ENCODE results near the gene KCNH1.

Gene KCNH1

DNA sequence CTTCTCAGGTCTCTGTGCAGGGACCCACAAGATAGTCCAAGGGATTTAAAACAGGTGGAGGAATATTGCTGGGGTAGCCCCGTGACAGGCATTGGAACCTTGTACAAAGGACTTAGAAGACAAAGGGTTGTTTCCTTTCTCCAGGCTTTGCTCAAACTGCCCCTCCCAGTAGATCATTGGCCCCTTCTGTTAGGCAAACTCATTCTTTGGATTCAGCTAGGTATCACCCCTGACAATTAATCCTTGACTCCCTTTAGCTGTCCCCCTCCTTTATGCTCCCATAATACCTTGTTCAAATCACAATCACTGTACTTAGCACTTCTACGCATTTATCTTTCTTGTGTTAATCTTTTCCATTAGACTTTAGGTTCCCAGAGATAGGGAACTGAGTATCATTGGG, 360.5 kb downstream of the KCNH1 start:
- DNase-seq (ENCODE audit: extremely low read depth in 1 of 2, low read depth in 1 of 2) = no peak

DNA sequence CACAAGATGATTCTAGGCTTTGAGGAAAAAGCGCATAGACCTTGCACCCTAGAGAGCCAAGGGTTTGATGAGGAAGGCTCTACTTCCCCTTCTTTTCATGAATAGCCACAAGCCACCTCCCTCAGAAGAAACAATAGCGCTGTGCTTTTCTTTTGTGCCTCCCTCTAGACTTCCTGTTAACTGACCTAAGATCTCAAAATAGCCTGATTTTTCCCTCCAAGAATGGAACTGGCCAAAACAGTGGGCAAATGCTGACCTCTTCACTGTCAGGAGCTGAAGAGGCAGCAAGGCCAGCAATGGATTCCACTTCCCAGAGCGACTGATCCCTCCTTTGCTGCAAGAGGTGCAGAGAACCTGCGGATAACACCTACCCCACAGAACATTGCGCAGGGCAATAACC, 362.8 kb downstream of the KCNH1 start:
- no peak for DNase-seq (ENCODE audit: extremely low read depth in 1 of 2, low read depth in 1 of 2)

DNA sequence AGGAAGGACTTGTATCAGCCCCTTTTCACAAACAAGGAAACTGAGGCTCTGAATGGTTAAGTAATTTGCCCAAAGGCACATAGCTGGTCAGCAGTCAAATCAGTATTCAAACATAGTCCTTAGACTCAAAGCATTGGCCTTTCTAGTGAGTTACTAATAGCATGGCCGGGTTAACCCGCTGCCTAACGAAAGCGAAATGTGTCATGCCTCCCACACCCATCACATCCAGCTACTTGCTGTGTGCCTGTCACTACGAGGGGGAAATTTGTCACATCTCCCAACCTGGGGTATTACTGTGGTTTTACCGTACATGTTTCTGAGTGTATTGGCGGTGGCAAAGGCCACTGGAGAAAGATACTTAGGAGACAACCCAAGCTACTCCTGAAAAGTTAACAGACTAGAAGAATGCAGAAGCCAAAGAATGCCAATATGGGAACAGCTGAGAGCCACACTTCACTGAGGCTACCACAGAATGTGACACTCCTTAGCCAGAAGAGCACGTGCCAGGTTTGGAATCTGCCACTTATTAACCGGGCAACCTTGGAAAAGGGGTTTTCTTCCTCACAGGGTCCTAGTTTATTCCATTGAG, 363.5 kb downstream of the KCNH1 start:
- no peak for DNase-seq (ENCODE audit: extremely low read depth in 1 of 2, low read depth in 1 of 2)

DNA sequence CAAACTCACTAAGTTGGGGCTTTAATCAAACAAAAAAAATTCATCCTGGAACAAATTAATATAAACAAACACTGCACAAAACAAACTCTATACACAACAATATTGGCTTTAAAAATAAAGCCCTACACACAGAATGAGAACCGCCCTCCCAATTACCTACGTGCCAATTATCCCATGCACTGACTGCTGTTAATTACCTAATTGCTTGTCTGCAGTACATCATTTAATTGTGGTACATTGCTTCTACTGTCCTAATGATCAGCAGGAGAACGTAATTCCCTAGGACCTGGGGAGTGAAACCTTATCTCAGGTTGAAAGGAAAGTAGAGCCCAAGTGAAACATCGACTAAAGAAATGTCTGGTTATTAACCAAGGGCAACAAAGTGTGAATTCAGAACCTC, 364.5 kb downstream of the KCNH1 start:
- DNase-seq (ENCODE audit: extremely low read depth in 1 of 2, low read depth in 1 of 2) = no peak

DNA sequence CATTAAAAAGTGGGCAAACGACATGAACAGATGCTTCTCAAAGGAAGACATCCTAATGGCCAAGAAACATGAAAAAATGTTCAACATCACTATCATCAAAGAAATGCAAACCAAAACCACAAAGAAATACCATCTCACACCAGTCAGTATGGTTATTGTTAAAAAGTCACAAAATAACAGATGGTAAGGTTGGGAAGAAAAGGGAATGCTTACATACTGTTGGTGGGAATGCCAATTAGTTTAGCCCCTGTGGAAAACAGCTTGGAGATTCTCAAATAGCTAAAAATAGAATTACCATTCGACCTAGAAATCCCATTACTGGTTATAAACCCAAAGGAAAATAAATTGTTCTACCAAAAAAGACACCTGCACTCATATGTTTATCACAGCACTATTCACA, 369.4 kb downstream of the KCNH1 start:
- no peak for DNase-seq (ENCODE audit: extremely low read depth in 1 of 2, low read depth in 1 of 2)

DNA sequence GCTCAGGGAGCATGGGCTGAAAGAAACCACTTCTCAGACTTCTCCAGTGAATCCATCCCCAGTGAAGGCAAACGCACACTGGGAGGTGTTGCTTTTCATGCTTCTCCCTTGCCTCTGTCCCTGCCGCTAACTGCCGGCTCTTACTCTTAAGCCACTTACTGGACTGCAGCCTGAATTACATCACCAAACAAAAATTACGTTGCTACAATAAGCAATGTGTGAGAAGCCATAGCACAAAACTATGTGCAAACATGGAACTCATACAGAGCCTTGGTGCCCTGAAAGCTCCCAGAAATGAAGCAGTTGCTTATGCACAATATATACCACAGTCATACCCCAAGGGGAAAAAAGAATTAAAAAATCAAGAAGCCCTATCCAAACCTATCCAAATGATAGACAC, 375.2 kb downstream of the KCNH1 start:
- no peak for DNase-seq (ENCODE audit: extremely low read depth in 1 of 2, low read depth in 1 of 2)

DNA sequence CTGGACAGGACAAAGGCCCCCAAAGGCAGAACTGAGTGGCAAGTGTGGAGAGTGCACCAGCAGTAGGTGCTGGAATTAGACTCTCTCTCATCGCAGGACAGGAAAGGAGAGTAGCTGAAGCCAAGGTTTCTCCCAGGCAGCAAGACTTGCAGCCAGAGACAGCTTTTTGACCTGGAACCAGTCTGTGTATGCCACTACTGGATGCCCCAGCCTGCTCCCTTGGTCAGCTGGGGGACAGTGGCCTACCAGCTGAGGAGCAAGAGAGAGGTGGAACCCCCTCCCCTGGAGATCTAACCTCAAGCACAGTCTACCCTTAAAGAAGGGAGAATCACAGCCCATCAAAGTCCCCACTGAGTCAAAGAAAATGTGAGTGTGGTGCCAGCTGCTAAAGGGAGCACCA, 375.7 kb downstream of the KCNH1 start:
- DNase-seq (ENCODE audit: extremely low read depth in 1 of 2, low read depth in 1 of 2) = no peak

DNA sequence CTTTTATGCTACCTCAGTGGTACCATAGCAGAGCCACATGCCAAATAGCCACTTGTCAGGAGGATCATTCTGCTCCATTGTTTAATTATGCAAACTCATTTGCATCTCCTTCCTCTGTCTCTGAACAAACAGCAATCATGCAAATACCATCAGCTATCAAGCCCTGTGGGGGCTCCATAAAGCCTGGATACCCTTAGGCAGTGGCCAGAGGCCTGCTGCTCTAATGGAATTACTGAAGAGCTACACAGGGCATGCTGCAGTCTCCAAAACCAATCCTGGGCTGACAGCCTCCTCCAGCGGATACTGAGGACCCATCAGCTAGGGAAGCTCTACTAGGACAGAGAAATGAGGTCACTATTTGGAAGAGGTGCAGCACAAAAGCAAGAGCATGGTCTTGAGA, 376.3 kb downstream of the KCNH1 start:
- no peak for DNase-seq (ENCODE audit: extremely low read depth in 1 of 2, low read depth in 1 of 2)

DNA sequence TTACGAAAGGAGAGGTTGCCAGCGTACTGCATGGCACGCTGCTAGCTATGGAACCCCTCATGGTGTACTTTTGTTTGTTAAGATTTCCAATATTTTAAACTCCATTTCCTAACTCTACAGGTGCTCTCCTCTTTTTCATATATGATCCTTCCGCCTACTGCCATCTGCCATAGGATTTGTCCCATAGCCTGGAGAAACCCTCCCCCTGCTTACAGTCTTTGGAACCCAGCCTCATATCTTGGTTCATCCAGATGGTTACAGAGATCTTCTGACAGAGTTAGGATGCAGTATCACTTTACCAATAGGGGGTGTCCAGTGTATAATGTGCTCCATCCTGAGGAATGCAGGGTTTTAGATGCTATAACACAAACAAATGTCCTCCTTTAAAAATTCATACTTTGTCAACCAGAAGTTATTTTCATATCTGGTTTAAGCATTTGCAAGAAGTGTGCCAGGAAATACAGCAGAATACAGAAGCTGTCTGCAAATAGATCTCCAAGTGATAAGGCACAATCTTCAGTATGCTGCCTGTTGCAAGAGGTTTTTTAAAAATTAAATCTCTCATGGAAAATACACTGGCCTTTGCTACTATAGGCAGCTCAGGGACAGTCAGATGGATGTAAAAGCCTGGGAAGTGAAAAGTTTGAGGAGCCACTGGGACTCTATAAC, 377.8 kb downstream of the KCNH1 start:
- no peak for DNase-seq (ENCODE audit: extremely low read depth in 1 of 2, low read depth in 1 of 2)

DNA sequence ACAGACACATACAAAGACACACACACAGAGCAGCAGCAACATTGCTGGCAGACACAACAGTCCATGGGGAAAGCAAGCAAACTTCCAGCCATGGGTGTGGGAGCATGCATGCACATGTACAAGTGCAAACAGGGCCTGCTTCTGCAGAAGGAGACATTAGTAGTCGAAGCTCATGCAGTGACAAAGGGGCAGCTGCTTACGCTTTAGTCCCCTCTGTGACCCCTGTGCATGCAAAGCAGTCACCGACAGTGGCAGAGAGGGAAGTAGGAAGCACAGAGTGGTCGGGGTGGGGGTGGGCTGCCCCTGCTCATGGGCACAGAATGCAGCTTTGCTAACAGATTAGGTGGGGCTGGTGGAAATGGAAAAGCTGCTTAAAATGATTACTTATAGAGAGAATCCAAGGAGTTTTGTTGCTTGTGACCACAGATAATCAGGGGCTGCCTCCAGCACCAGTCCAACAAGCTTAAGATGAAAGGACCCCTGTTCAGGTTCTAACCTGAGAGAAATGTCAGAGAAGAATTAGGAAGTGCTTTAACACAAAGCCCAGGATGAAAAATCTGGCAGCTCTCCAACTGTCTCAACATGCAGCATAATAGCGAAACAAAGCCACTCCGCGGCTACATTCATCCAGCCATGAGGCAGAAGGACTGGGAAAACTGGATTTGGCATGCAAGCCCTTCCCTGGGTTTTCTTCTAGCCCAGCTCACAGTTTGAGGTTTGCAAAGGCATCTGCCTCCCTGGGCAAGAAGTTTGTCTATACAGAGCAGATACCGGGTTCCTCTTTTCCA, 378.9 kb downstream of the KCNH1 start:
- DNase-seq (ENCODE audit: extremely low read depth in 1 of 2, low read depth in 1 of 2) = no peak

DNA sequence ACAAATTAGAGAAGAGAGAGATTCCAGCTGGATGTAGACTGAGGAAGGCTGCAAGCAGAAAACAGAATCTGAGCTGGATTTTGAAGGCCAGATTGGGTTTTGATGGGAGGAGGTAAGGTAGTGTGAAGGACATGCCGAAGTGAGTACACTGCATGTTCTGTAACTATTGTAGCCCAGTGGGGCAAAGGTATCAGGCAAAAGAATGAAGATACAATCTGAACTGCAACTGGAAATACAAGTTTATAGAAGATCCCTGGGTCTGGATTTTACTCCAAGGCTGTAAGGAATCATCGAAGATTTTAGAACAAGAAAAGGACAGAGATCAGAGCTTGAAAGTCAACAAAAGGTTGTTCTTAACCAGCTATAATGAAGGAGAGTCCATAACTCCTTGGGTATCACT, 382.0 kb downstream of the KCNH1 start:
- DNase-seq (ENCODE audit: extremely low read depth in 1 of 2, low read depth in 1 of 2) = no peak

DNA sequence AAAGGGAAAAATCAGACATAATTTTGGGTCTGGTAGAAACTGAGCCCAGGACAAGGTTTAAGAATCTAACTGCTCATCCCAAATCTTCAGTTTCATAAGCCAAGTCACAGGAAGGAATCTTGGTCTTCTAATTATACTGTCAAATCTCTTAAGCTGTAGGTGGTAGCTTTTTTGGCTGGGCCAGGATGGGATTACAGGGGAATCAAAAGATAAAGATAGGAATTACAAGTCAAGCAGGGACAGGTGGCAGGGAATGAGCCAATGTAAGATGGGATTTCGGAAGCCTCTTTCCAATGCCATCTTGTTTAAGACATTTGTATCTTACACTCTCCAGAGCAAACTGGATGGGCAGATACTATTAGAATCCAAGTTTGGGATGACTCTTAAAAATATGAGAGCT, 383.5 kb downstream of the KCNH1 start:
- DNase-seq (ENCODE audit: extremely low read depth in 1 of 2, low read depth in 1 of 2) = no peak

DNA sequence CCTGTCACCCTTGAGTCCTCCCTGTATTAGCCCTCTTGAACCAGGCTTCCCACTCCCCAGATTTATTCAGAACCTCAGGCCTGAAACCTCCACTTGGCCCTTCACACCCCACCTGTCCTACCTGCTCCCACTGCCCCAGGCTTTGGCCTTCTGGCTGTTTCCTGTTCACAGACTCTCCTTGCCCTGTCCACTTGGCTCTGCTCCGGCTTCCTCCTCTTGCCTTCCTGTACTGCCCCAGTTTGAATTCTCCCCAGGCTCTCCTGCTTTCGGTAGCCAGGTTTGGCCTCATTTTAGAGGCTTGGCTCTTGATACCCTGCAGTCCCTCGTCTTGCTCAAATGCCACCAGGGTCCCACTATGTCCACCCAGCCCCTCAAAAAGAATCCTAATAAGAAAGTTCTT, 385.2 kb downstream of the KCNH1 start:
- DNase-seq (ENCODE audit: extremely low read depth in 1 of 2, low read depth in 1 of 2) = no peak

DNA sequence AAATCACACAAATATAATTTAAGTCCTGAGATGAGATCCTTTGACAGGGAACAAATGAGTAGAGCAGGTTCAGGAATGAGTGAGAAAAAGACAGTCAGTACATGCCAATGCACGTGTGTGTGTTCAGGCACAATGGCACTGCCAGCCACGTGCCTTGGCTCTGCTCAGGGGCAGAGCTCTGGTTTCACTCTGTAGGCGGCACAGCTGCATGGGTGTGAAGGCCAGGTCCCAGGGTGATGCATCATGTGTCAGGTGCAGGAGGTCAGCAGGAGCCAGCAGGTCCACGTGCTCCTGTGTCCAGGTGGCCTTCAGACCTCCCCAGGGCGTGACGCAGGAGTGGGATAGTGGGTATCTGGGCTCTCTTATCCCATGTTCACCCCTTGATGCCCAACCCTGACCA, 386.1 kb downstream of the KCNH1 start:
- no peak for DNase-seq (ENCODE audit: extremely low read depth in 1 of 2, low read depth in 1 of 2)

DNA sequence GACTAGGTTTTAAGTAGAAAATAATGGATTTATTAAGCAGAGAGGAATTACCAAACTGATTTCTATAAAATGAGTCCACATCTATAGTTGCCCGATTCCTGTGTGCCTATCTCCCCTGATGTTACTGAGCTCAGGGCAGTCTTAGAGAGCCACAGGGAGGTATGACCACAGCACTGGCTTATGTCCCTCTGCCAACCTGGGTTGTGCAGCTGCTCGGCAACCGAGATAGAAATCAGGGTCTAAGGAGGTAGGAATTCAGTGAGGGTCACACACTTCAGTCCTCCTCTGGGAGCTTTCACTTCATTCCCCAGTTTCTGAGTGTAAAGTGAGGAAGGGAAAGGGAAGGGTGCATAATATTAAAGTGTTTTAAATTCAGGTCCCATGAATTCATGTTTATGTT, 386.8 kb downstream of the KCNH1 start:
- no peak for DNase-seq (ENCODE audit: extremely low read depth in 1 of 2, low read depth in 1 of 2)

DNA sequence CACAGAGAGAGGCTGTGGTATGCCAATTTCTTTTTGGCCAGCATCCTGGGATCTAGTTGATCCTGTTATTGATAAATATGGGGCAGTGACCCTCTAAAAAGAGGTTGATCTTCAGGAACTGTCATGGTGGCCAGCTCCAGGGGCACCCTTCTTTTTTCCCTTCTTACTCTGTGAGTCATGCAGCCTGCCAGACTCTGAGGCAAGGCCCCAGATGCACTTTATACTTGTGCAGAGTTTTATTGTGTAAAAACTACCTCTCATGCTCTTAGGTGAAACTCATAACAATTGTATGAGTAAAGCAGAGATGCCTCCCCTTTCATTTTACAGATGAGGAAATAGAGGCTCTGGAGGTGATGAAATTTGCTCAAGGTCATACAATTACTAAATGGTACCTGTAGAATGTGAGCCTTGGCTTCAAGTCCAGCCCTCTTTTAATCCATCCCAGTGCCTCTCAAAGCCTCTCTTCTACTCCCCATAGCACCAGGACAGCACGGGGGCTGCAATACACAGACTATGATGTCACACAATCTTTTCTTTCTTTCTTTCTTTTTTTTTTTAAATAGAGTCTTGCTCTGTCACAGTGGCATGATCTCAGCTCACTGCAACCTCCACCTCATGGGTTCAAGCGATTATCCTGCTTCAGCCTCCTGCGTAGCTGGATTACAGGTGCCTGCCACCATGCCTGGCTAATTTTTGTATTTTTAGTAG, 387.8 kb downstream of the KCNH1 start:
- no peak for DNase-seq (ENCODE audit: extremely low read depth in 1 of 2, low read depth in 1 of 2)

DNA sequence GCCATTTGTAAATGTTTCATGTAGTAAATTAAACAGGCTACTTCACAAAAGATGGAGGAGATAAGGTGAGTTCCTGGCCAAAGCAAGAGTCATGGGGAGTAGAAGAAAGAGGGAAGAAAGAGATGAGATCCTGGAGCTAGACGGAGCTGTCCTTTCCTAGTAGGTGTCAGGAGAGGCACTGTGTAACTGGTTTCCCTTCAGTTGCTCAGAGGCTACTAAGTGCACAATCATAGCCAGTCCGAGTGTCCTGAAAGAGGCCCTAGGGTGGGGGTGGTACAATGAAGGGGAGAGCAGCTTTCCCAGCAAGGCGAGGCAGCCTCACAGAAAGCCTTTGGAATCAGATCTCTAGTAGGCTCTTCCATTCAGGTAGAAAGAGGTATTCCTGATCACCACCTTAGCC, 390.9 kb downstream of the KCNH1 start:
- no peak for DNase-seq (ENCODE audit: extremely low read depth in 1 of 2, low read depth in 1 of 2)

DNA sequence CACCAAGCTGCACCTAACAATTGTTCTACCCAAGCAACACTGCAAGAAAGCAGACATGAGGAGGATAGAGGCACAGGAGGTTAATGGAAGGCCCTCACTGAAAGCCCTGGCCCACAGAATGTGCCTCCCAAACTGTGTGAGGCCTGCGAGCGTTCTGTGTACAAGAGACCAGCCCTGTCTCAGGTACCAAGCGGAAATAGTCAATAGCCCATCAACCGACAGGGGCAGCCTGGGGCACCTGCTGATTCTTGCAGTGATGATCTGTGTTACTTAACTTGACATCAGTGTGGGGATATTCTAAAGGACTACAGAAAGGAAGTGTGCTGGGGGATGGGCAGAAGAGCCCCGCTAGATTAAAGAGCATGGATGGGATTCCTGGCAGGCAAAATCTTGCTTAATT, 392.4 kb downstream of the KCNH1 start:
- DNase-seq (ENCODE audit: extremely low read depth in 1 of 2, low read depth in 1 of 2) = no peak

DNA sequence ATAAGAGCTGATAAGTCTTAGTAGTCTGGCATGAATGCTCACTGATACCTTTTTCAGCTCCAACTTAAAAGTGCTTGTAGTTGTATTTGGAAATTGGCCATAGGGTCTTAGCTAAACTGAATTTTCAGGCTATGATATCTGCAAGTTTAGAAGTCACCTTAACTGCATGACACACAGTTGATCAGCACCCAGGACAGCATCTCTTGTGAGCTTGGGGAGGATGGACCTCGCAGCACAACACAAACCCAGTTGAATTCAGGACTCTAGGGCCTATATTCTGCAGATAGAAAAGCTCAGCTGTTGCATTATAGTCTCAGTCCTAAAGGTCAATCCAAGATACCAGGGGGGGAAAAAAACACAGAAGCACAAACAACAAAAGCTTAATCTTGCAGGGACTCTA, 394.3 kb downstream of the KCNH1 start:
- DNase-seq (ENCODE audit: extremely low read depth in 1 of 2, low read depth in 1 of 2) = no peak

DNA sequence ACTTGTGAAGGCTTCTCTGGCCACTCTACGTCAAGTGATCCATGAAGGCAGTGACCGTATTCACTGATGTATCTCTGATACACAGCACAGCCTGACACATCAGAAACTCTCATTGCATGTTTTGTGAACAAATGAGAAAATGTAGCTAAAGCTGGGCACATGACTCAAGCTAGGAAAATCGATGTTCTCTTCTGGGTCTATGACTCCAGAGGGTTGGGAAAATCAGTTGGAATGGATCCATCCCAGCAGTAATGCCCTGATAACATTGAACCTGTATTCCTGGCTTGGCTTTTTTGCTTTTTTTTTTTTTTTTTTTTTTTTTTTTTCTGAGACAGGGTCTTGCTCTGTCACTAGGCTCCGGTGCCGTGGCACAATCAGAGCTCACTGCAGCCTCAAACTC, 395.7 kb downstream of the KCNH1 start:
- no peak for DNase-seq (ENCODE audit: extremely low read depth in 1 of 2, low read depth in 1 of 2)

DNA sequence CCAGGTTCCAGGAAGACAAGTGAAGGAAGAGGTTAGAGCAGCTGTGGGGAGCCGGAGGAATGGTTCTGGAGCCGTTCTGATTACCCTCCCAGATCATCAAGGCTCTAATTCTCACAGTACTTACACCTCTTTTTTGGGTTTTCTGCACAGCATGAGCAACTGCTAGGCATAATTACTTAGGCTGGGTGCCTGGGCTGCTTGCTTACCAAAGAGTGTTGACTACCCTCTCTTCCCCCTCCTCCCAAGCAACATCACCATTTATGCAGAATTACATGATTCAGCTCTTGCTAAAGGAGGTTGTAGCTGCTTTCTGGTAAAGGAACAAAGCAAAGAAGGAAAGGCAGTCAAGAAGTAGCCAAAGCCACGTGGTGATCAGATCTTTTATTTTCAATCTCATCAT, 397.2 kb downstream of the KCNH1 start:
- no peak for DNase-seq (ENCODE audit: extremely low read depth in 1 of 2, low read depth in 1 of 2)

DNA sequence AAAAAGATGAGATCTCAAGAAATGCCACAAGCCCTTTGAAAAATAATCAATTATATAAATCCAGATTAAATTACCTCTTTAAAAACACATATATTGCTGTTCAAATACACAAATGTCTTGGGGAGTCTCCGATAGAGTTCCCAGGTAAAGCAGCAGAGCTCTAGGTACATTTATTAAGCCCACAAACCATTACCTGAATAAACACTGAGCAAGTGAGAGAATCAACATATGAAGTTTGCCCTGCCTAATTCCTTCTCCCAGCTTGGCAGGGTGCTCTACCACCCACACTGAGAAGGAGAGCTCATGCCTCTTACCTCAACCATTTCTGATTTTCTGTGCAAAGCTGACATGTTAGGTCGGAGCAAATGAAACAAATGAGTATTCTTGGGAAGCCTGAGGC, 402.4 kb downstream of the KCNH1 start:
- no peak for DNase-seq (ENCODE audit: extremely low read depth in 1 of 2, low read depth in 1 of 2)
